Psoas muscle (tissue), 8 donors: ENCODE data around the gene ARNT2. TPM values are rescaled to one million over a fixed set of nuclear protein-coding genes. Genes with fewer than 3 reads are reported as not detected.

Experiments
- ATAC-seq, 4 donors: fragments of 200-7000 bp; cut with Tn5 transposase; one replicate each; pipeline ENCODE4 v1.9.1; 2020; ENCODE audit warnings: moderate library complexity in 3 of 4, mild to moderate bottlenecking in 2 of 4
- DNase-seq, 2 donors: peaks; one replicate each; pipeline ENCODE4 v3.0.0-alpha.2; 2020
- H3K27ac ChIP-seq: fragments of 200-600 bp; one replicate; pipeline ENCODE4 v1.8.0; 2022
- H3K27me3 ChIP-seq, 3 donors: fragments of 200-600 bp in 1 of 3; one replicate each; pipeline versions ENCODE4 v1.6.1 to v1.8.0; 2013 to 2022; ENCODE audit warnings: low read length in 2 of 3, mild to moderate bottlenecking in 2 of 3, moderate library complexity in 1 of 3; ENCODE audit not compliant: insufficient read depth in 3 of 3
- H3K36me3 ChIP-seq, 2 donors: fragments of 200-600 bp in 1 of 2; one replicate each; pipeline versions ENCODE4 v1.6.1 to v1.8.0; 2013 to 2022; ENCODE audit warnings: low read depth in 1 of 2, mild to moderate bottlenecking in 1 of 2, moderate library complexity in 1 of 2; ENCODE audit not compliant: insufficient read depth in 1 of 2
- H3K4me1 ChIP-seq: fragments of 200-600 bp; one replicate; pipeline ENCODE4 v1.8.0; 2022
- H3K4me3 ChIP-seq: fragments of 200-600 bp; one replicate; pipeline ENCODE4 v1.8.0; 2022; ENCODE audit warnings: mild to moderate bottlenecking
- H3K9me3 ChIP-seq: fragments of 200-600 bp; one replicate; pipeline ENCODE4 v1.8.0; 2022
- WGBS, 3 donors: extraction: QIAGEN DNeasy Blood & Tissue Kit; methylation state at CpG; one replicate each; pipeline versions ENCODE4 v1.1.6 to v1.1.7; 2013; 5-methylcytosine and 5-hydroxymethylcytosine counted together
- intact Hi-C, 2 donors: fragments of 100-400 bp; cut with DNase I; formaldehyde crosslinking; loops; one replicate each; pipeline versions ENCODE4 v1.11.0 to v1.14.2; 2022
- polyA plus RNA-seq, 3 donors: library from polyadenylated mRNA; stranded (reverse); fragments of 200-250 nt; gene quantifications; one replicate each; pipeline ENCODE4 v1.2.3, GENCODE V29; 2013
- total RNA-seq, 4 donors: library from RNA; stranded (reverse); fragmentation: NEBNext Ultra II Directional in 2 of 4; extraction: Animal tissue kit (Norgen Biotek cat#: 25700) in 2 of 4; gene quantifications; one replicate each; pipeline versions ENCODE4 v1.2.1 to v1.2.4, GENCODE V29; 2021 to 2023
- TF ChIP-seq, protein P1 (sequence below): fragments of 200-600 bp; IDR thresholded peaks from one replicate; pipeline ENCODE4 v1.8.0; 2022; ENCODE audit warnings: antibody characterized with exemption
- donor health status: healthy with polysubstance abuse.
- donor health status: DM: no; HTN: no; CAD: no; lungs with moderate emphysema.
- donor health status: Bipolar disorder and iron deficiency.
- donor health status: healthy.
- donor health status: DM: yes; HTN: yes; CAD: no.
- donor health status: DM: no; HTN: no; CAD: no.
- donor health status: DM: no; HTN: no; CAD: no.
- donor health status: DM: yes; HTN: yes; CAD: no.

The ARNT2 gene
- total and polyA plus RNA-seq, 7 donors, result 0.09 to 12.2 (median 4.4) TPM

DNA sequence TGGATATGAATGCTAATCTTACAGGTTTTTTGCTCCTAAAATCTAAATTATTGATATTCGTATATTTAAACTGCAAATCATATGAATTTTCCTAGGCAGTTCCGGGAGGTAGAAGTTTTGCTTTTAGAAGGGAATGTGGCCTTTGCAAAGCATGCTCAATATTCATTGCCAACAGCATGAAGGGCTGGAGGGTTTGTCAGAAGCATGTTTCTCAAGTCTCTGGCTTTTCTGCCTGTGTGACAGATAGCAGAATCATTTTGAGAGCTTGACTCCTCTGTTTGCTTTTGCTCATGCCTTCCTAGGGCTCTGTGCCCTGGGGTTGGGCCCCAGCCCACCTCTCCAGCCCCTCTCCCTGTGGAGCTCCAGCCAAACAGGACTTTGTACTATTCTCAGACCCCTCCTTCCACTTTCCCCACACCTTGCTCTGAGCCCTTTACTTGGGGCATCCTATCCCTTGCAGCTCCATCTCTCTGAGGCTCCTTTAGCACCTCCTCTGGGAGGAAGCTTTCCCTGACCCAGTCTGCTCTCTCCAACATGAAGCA lies 91.3 kb downstream of the ARNT2 start:
- DNase-seq, result no peak
- Histone ChIP-seq H3K4me1 (no peaks in the 10 kb centered on the region), H3K4me3 (no peak overlapping the region), H3K27me3 (no peaks in the 10 kb centered on the region), H3K36me3 (no peaks in the 10 kb centered on the region), H3K9me3 (no peaks in the 10 kb centered on the region), H3K27ac (no peak overlapping the region)
- 94 to 96% (median 94%) methylated on average over 2 of the region's 2 CpGs for WGBS, 3 donors
- intact Hi-C loops, result no loop called here
- TF ChIP-seq, protein P1, sequence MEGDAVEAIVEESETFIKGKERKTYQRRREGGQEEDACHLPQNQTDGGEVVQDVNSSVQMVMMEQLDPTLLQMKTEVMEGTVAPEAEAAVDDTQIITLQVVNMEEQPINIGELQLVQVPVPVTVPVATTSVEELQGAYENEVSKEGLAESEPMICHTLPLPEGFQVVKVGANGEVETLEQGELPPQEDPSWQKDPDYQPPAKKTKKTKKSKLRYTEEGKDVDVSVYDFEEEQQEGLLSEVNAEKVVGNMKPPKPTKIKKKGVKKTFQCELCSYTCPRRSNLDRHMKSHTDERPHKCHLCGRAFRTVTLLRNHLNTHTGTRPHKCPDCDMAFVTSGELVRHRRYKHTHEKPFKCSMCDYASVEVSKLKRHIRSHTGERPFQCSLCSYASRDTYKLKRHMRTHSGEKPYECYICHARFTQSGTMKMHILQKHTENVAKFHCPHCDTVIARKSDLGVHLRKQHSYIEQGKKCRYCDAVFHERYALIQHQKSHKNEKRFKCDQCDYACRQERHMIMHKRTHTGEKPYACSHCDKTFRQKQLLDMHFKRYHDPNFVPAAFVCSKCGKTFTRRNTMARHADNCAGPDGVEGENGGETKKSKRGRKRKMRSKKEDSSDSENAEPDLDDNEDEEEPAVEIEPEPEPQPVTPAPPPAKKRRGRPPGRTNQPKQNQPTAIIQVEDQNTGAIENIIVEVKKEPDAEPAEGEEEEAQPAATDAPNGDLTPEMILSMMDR, result no peak
- no peak for ATAC-seq

DNA sequence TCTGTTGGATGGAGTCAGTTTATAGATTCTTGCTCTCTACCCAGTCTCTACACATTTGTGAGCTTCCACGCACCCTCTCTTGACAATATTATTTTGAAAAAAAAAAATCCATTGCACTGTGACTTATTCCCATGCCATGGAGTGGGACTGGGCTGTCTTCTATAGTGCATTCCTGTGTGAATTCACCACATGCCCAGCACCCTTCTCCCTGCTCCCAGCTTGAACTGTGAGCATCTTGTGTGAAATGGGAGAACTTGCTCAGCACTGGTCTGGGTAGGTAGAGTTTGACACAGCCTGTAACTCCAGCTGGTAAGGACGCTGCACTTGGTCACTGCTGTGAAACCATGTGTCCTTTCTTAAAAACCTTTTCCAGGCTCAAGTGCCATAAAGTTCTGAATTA lies 91.9 kb downstream of the ARNT2 start:
- TF ChIP-seq, protein P1, result no peak
- intact Hi-C loops, result no loop called here

DNA sequence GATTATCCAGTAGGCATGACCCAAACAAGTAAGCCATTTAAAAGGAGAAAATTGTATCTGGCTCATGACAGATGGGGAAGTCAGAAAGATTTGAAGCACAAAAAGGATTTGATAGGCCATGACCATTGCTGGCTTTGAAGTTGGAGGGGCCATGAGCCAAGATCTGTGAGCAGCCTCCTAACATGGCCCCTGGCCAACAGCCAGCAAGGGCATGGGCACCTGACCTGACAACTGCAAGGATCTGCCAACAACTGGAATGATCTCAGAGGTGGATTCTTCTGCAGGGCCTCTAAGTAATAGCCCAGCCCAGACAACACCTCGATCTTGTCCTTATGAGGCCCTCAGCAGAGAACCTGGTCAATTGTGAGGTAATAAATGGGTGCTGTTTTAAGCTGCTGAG lies 93.0 kb downstream of the ARNT2 start:
- TF ChIP-seq, protein P1, result no peak

More for the DNA sequence above, 91.9 kb downstream of the ARNT2 start:
- H3K27ac ChIP-seq, result no peak overlapping the region
- WGBS, 3 donors, result 92 to 94% (median 93%) methylated on average over 2 of the region's 2 CpGs
- H3K36me3 ChIP-seq, result no peaks in the 10 kb centered on the region
- no peaks in the 10 kb centered on the region for H3K4me1 ChIP-seq
- ATAC-seq (no peak), DNase-seq (no peak)
- H3K9me3 ChIP-seq, result no peaks in the 10 kb centered on the region
- H3K4me3 ChIP-seq, result no peak overlapping the region
- no peaks in the 10 kb centered on the region for H3K27me3 ChIP-seq

DNA sequence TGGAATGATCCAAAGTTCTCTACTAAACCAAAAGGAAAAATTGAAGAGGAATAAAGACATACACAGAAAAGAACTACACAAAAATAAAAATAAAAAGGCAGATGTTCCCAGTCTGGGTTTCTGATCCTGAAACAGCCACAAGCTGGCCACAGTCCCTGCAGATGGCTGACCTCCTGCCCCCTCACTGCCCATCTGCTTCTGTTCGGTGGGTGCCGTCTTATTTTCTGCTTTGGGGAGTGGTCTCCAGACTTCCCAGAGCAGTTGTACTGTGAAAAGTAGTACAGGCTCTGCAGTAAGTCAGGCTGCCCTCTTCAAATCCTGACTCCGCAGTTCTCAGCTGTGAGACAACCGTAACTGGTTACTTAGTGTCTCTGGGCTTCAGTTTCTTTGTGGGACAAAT lies 94.5 kb downstream of the ARNT2 start:
- Histone ChIP-seq H3K4me3 (no peak overlapping the region), H3K27ac (no peak overlapping the region), H3K9me3 (no peaks in the 10 kb centered on the region), H3K36me3 (no peaks in the 10 kb centered on the region), H3K27me3 (peaks cover 0 to 2% (median 0%) of the 10 kb centered on the region in 3 donors), H3K4me1 (no peaks in the 10 kb centered on the region)
- TF ChIP-seq, protein P1, result no peak
- 51 to 59% (median 57%) methylated on average over 4 of the region's 4 CpGs for WGBS, 3 donors
- ATAC-seq (no peak), DNase-seq (no peak)
- intact Hi-C loops, result no loop called here

More for the DNA sequence above, 93.0 kb downstream of the ARNT2 start:
- Histone ChIP-seq H3K4me3 (no peak overlapping the region), H3K27ac (no peak overlapping the region), H3K4me1 (no peaks in the 10 kb centered on the region), H3K27me3 (peaks cover 0 to 2% (median 0%) of the 10 kb centered on the region in 3 donors), H3K9me3 (no peaks in the 10 kb centered on the region), H3K36me3 (no peaks in the 10 kb centered on the region)
- no peak for DNase-seq
- ATAC-seq, result no peak
- WGBS, 3 donors, result 75 to 86% (median 81%) methylated on average over 1 of the region's 1 CpG
- intact Hi-C loops, result no loop called here

DNA sequence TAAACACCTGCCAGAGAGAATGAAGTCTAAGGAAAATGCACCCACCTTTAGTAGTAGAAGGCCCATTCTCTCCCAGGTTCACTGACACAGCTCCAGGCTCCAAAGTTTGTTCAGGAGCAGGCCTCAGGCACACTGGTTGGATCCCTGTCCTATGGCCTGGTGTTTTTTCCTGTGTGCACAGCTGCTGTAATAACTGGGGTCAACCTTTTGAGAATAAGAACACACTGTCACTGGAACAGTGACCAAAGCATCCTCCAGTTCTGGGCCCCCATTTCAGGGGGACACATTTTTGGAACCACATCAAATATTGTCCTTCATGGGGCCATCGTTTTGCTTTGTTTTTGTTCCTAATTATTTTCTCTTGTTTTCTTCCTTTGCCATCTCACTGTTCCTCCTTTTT lies 95.8 kb downstream of the ARNT2 start:
- no peak overlapping the region for H3K4me3 ChIP-seq
- no peak for ATAC-seq

More for the DNA sequence above, 95.8 kb downstream of the ARNT2 start:
- WGBS, 3 donors, result 47 to 64% (median 57%) methylated on average over 1 of the region's 1 CpG
- no peak for DNase-seq
- Histone ChIP-seq H3K9me3 (no peaks in the 10 kb centered on the region), H3K36me3 (no peaks in the 10 kb centered on the region), H3K27ac (no peak overlapping the region), H3K27me3 (peaks cover 0 to 2% (median 0%) of the 10 kb centered on the region in 3 donors), H3K4me1 (no peaks in the 10 kb centered on the region)
- intact Hi-C loops, result no loop called here
- TF ChIP-seq, protein P1, result no peak
